ENCODE measurements around the gene MXD1.

The MXD1 gene, protein sequence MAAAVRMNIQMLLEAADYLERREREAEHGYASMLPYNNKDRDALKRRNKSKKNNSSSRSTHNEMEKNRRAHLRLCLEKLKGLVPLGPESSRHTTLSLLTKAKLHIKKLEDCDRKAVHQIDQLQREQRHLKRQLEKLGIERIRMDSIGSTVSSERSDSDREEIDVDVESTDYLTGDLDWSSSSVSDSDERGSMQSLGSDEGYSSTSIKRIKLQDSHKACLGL

GRCh38 chr2:69914950-69915945 is at the start of gene MXD1:
MXD1 (plus strand) TSS chr2:69915109; CDS start chr2:69915331, 222 bp downstream.
- Histone ChIP-seq H3K27ac (ENCODE audit: low read depth, low read length) (peak within 1 kb of the TSS; percentile 62), H3K9me3 (ENCODE audit: control insufficient read depth, insufficient read depth, low read length) (no peaks in the 10 kb centered on the region), H3K4me3 (ENCODE audit: low read length) (peak within 1 kb of the TSS; percentile 87), H3K27me3 (ENCODE audit: control insufficient read depth, low read length) (no peaks in the 10 kb centered on the region), H4K20me1 (ENCODE audit: control insufficient read depth, insufficient read depth, low read depth, low read length) (no peaks in the 10 kb centered on the region), H3K4me2 (ENCODE audit: low read length) (peak within 1 kb of the TSS; percentile 97), H3K79me2 (ENCODE audit: control insufficient read depth, low read length) (peaks cover 5% of the 10 kb centered on the region), H3K9me2 (replicated peaks; ENCODE audit: control insufficient read depth, low read length) (no peaks in the 10 kb centered on the region), H3F3A (ENCODE audit: control insufficient read depth, insufficient read depth) (peaks cover 34% of the 10 kb centered on the region), H3K4me1 (ENCODE audit: control insufficient read depth, low read length) (peaks cover 40% of the 10 kb centered on the region), H3K36me3 (ENCODE audit: control insufficient read depth, low read length) (peaks cover 25% of the 10 kb centered on the region)
- TF ChIP-seq, protein P1, sequence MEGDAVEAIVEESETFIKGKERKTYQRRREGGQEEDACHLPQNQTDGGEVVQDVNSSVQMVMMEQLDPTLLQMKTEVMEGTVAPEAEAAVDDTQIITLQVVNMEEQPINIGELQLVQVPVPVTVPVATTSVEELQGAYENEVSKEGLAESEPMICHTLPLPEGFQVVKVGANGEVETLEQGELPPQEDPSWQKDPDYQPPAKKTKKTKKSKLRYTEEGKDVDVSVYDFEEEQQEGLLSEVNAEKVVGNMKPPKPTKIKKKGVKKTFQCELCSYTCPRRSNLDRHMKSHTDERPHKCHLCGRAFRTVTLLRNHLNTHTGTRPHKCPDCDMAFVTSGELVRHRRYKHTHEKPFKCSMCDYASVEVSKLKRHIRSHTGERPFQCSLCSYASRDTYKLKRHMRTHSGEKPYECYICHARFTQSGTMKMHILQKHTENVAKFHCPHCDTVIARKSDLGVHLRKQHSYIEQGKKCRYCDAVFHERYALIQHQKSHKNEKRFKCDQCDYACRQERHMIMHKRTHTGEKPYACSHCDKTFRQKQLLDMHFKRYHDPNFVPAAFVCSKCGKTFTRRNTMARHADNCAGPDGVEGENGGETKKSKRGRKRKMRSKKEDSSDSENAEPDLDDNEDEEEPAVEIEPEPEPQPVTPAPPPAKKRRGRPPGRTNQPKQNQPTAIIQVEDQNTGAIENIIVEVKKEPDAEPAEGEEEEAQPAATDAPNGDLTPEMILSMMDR (IDR thresholded peaks at IDR 0.05; ENCODE audit: low read depth, low read length, poor library complexity, severe bottlenecking), result no peak
- TF ChIP-seq EZH2phosphoT487 (IDR thresholded peaks at IDR 0.05; ENCODE audit: borderline replicate concordance, low read length), result no peak

GRCh38 chr2:69888451-69888850 is 26.5 kb upstream of the MXD1 start:
- Histone ChIP-seq H3K36me3 (ENCODE audit: control insufficient read depth, low read length) (no peaks in the 10 kb centered on the region), H3K79me2 (ENCODE audit: control insufficient read depth, low read length) (peaks cover 1% of the 10 kb centered on the region), H3K4me3 (ENCODE audit: low read length) (no peak overlapping the region), H3K9me3 (ENCODE audit: control insufficient read depth, insufficient read depth, low read length) (no peaks in the 10 kb centered on the region), H3K27me3 (ENCODE audit: control insufficient read depth, low read length) (no peaks in the 10 kb centered on the region), H4K20me1 (ENCODE audit: control insufficient read depth, insufficient read depth, low read depth, low read length) (no peaks in the 10 kb centered on the region), H3K27ac (ENCODE audit: low read depth, low read length) (no peak overlapping the region), H3K4me2 (ENCODE audit: low read length) (no peak overlapping the region), H3K9me2 (replicated peaks; ENCODE audit: control insufficient read depth, low read length) (no peaks in the 10 kb centered on the region), H3K4me1 (ENCODE audit: control insufficient read depth, low read length) (peaks cover 5% of the 10 kb centered on the region), H3F3A (ENCODE audit: control insufficient read depth, insufficient read depth) (peaks cover under 1% of the 10 kb centered on the region; the same call in 1 of the 2 replicates)
- TF ChIP-seq EZH2phosphoT487 (IDR thresholded peaks at IDR 0.05; ENCODE audit: borderline replicate concordance, low read length), result no peak
- TF ChIP-seq, protein P1 (IDR thresholded peaks at IDR 0.05; ENCODE audit: low read depth, low read length, poor library complexity, severe bottlenecking), result no peak

- Histone ChIP-seq H3K9me2 (replicated peaks; ENCODE audit: control insufficient read depth, low read length) (no peaks in the 10 kb centered on the region), H3F3A (ENCODE audit: control insufficient read depth, insufficient read depth) (no peaks in the 10 kb centered on the region), H3K4me1 (ENCODE audit: control insufficient read depth, low read length) (peaks cover 8% of the 10 kb centered on the region), H3K9me3 (ENCODE audit: control insufficient read depth, insufficient read depth, low read length) (no peaks in the 10 kb centered on the region), H3K27ac (ENCODE audit: low read depth, low read length) (no peak overlapping the region), H3K4me2 (ENCODE audit: low read length) (no peak overlapping the region), H3K4me3 (ENCODE audit: low read length) (no peak overlapping the region), H3K36me3 (ENCODE audit: control insufficient read depth, low read length) (0 out of 2 replicates have a peak, but pooled peaks cover 4% of the 10 kb centered on the region), H4K20me1 (ENCODE audit: control insufficient read depth, insufficient read depth, low read depth, low read length) (no peaks in the 10 kb centered on the region), H3K79me2 (ENCODE audit: control insufficient read depth, low read length) (peaks cover 10% of the 10 kb centered on the region), H3K27me3 (ENCODE audit: control insufficient read depth, low read length) (no peaks in the 10 kb centered on the region)
- no peak for TF ChIP-seq EZH2phosphoT487 (IDR thresholded peaks at IDR 0.05; ENCODE audit: borderline replicate concordance, low read length)
- TF ChIP-seq, protein P1 (IDR thresholded peaks at IDR 0.05; ENCODE audit: low read depth, low read length, poor library complexity, severe bottlenecking), result no peak
These were observed 25.6 kb upstream of the MXD1 start for GRCh38 chr2:69889302-69889701.
